Gastrocnemius medialis (tissue), 4 donors: ENCODE data around the gene DDX51. TPM values are rescaled to one million over a fixed set of nuclear protein-coding genes. Genes with fewer than 3 reads are reported as not detected.

Experiments used
- ATAC-seq, 2 donors: fragments of 150-250 bp; one replicate each; pipeline ENCODE4 v1.9.1; 2016
- DNase-seq, 2 donors: peaks; one replicate each; pipeline ENCODE4 v3.0.0-alpha.2; 2019
- H3K27ac ChIP-seq, 4 donors: fragments of 200-600 bp; sonication (generic); 1 replicate in 1 of 4; 2 replicates in 3 of 4; pipeline ENCODE4 v1.5.1; 2016 to 2018; ENCODE audit warnings: mild to moderate bottlenecking in 2 of 4, moderate library complexity in 1 of 4
- H3K27me3 ChIP-seq, 3 donors: fragments of 200-600 bp; sonication (generic) in 2 of 3; 1 replicate in 1 of 3; 2 replicates in 2 of 3; pipeline versions ENCODE4 v1.5.1 to v1.6.0; 2016 to 2019; ENCODE audit warnings: mild to moderate bottlenecking in 1 of 3, moderate library complexity in 1 of 3
- H3K36me3 ChIP-seq, 2 donors: fragments of 200-600 bp; sonication (generic) in 1 of 2; one replicate each; pipeline ENCODE4 v1.5.1; 2017 to 2018
- H3K4me1 ChIP-seq, 2 donors: fragments of 200-600 bp; sonication (generic) in 1 of 2; one replicate each; pipeline ENCODE4 v1.5.1; 2016 to 2017; ENCODE audit warnings: mild to moderate bottlenecking in 2 of 2
- H3K4me3 ChIP-seq, 4 donors: fragments of 200-600 bp; sonication (generic) in 3 of 4; 1 replicate in 1 of 4; 2 replicates in 3 of 4; pipeline ENCODE4 v1.5.1; 2016 to 2019; ENCODE audit warnings: mild to moderate bottlenecking in 2 of 4
- H3K9me3 ChIP-seq, 3 donors: fragments of 200-600 bp; sonication (generic) in 2 of 3; 1 replicate in 1 of 3; 2 replicates in 2 of 3; pipeline ENCODE4 v1.5.1; 2016 to 2019
- POLR2A ChIP-seq, 2 donors: fragments of 450-650 bp; IDR thresholded peaks; one replicate each; pipeline ENCODE4 v1.6.1; 2017; ENCODE audit warnings: antibody characterized with exemption in 2 of 2, mild to moderate bottlenecking in 2 of 2, moderate library complexity in 2 of 2
- in situ Hi-C, 4 donors: fragments of 200-750 bp; cut with MboI; loops; one replicate each; pipeline versions ENCODE4 v1.15.0 to v1.8.0; 2017; ENCODE audit warnings: low sequenced_read_pairs in 4 of 4
- intact Hi-C: fragments of 100-400 bp; cut with DNase I; formaldehyde crosslinking; loops from one replicate; pipeline ENCODE4 v1.15.1; 2023; ENCODE audit warnings: low total_unique reads
- total RNA-seq, 4 donors: library from RNA; depleted of rRNA; stranded (reverse); fragments of >200 nt; gene quantifications; one replicate each; pipeline versions ENCODE4 v1.1.0 to v1.2.3, GENCODE V29; 2016
- TF ChIP-seq, protein P1 (sequence below), 5 experiments: fragments of 450-650 bp in 3 of 5; fragments of 200-600 bp in 2 of 5; sonication (generic) in 2 of 5; IDR thresholded peaks in 4 of 5; conservative IDR thresholded peaks in 1 of 5; 1 replicate in 4 of 5; 2 replicates in 1 of 5; pipeline ENCODE4 v1.5.1; 2016 to 2019; ENCODE audit warnings: antibody characterized with exemption in 5 of 5, mild to moderate bottlenecking in 3 of 5, moderate library complexity in 3 of 5

The DDX51 gene
- total RNA-seq, 4 donors from 2014 or later, result 5.8 to 7.8 (median 6.5) TPM

DNA sequence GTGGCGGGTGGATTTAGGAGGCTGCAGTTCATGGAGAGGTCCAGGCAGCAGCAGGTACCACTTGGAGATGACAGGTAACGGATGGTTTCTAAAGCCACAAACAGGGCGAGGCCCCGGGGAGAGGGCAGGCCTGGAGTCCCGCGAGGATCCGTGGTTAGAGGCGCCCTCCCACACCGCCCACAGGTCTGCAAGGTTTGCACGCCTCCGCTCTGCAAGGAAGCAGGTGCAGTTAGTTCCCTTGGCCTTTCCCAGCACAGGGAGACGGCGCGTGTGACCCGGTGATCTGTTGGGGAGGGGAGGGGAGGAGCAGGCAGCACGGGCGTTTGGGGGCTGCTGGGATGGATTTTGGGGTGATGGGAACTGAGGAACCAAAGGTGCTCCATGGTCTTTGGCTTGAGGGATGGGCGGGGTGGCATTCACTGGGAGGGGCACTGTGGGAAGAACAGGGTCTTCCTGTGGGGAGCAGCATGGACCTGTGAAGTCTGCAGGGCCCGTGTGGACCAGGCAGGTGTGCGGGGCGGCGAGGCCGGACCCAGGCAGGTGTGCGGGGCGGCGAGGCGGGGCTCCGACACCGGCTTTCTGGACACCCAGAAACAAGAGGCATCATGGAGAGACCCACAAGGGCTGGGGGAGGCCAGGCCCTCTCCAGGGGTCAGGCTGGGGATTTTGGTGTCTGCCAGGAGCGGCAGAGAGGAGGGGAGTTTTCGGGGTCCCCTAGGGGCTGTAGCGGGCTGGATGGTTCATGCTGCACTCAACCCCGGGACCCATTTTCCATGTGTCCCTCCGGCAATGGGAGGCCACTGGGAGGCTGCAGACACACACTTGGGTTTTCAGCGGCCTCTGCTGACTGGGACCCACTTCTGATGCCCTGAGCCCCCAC lies 29.3 kb upstream of the DDX51 start:
- no peak for TF ChIP-seq POLR2A (IDR thresholded peaks at IDR 0.05)
- TF ChIP-seq, protein P1, sequence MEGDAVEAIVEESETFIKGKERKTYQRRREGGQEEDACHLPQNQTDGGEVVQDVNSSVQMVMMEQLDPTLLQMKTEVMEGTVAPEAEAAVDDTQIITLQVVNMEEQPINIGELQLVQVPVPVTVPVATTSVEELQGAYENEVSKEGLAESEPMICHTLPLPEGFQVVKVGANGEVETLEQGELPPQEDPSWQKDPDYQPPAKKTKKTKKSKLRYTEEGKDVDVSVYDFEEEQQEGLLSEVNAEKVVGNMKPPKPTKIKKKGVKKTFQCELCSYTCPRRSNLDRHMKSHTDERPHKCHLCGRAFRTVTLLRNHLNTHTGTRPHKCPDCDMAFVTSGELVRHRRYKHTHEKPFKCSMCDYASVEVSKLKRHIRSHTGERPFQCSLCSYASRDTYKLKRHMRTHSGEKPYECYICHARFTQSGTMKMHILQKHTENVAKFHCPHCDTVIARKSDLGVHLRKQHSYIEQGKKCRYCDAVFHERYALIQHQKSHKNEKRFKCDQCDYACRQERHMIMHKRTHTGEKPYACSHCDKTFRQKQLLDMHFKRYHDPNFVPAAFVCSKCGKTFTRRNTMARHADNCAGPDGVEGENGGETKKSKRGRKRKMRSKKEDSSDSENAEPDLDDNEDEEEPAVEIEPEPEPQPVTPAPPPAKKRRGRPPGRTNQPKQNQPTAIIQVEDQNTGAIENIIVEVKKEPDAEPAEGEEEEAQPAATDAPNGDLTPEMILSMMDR (IDR thresholded peaks at IDR 0.05 in 4 of 5, conservative IDR thresholded peaks at IDR 0.05 in 1 of 5), result no peak
- H3K27me3 ChIP-seq, result peaks cover 34 to 44% (median 43%) of the 10 kb centered on the region in 3 donors
- H3K9me3 ChIP-seq, result no peaks in the 10 kb centered on the region
- no peak for DNase-seq
- intact Hi-C loops (no loop called here), in situ Hi-C loops (no loop called here)
- H3K36me3 ChIP-seq, result no peaks in the 10 kb centered on the region
- H3K4me3 ChIP-seq, result no peak overlapping the region
- peaks cover under 1 to 3% of the 10 kb centered on the region in 2 donors for H3K4me1 ChIP-seq
- no peak overlapping the region for H3K27ac ChIP-seq
- ATAC-seq, result no peak

DNA sequence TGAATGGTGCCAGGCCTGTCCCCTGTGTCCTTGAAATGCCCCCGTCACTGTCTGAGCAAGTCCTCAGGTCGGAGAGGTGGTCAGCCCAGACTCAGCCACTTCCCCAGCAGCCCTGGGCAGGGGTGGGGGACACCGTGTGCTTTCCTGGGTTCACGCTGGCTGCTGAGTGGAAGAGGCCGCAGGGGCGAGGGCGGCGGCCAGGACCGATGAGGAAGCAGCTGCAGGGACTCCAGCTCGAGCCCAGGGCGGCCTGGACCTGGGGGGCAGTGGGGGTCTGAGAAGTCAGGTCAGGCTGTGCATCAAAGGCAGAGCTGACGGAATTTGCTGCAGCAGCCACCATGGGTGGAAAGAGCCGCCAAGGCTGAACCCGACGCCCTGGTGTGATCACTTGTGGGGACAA lies 28.5 kb upstream of the DDX51 start:
- H3K36me3 ChIP-seq, result no peaks in the 10 kb centered on the region
- no peaks in the 10 kb centered on the region for H3K4me1 ChIP-seq
- in situ Hi-C loops (no loop called here), intact Hi-C loops (no loop called here)
- no peak overlapping the region for H3K4me3 ChIP-seq
- H3K9me3 ChIP-seq, result no peaks in the 10 kb centered on the region
- DNase-seq (no peak), ATAC-seq (no peak)
- no peak overlapping the region for H3K27ac ChIP-seq
- H3K27me3 ChIP-seq, result peaks cover 34 to 44% (median 43%) of the 10 kb centered on the region in 3 donors
- no peak for TF ChIP-seq POLR2A (IDR thresholded peaks at IDR 0.05)
- TF ChIP-seq, protein P1 (IDR thresholded peaks at IDR 0.05 in 4 of 5, conservative IDR thresholded peaks at IDR 0.05 in 1 of 5), result no peak

DNA sequence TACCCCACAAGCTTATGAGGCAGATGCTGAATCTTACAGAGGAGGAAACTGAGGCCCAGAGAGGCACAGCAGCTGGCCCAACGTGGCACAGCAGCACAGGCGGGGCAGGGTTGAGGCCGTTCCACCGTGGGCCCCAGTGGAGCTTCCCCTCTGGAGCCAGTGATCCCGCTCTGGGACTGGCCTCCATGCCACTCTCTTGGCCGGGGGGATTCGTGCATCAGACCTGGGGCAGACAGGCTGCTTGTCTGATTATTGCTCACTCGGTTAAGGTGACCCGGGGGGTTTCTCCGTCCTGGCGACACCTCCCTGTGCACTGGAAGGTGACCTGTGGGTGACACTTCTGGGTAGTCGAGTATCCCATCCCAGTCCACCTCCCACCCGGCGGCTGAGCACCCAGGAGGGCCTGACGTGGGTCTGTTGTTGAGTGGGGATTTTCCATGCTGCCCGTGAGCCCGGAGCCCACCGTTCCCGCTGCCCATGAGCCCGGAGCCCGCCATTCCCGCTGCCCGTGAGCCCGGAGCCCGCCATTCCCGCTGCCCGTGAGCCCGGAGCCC lies 27.9 kb upstream of the DDX51 start:
- no peak for TF ChIP-seq POLR2A (IDR thresholded peaks at IDR 0.05)
- TF ChIP-seq, protein P1 (IDR thresholded peaks at IDR 0.05 in 4 of 5, conservative IDR thresholded peaks at IDR 0.05 in 1 of 5), result no peak
- Histone ChIP-seq H3K4me3 (no peak overlapping the region), H3K27me3 (peaks cover 28 to 41% (median 40%) of the 10 kb centered on the region in 3 donors), H3K27ac (no peak overlapping the region), H3K36me3 (no peaks in the 10 kb centered on the region), H3K9me3 (no peaks in the 10 kb centered on the region), H3K4me1 (no peaks in the 10 kb centered on the region)
- intact Hi-C loops, result no loop called here
- ATAC-seq, result no peak
- in situ Hi-C loops, result no loop called here
- no peak for DNase-seq

DNA sequence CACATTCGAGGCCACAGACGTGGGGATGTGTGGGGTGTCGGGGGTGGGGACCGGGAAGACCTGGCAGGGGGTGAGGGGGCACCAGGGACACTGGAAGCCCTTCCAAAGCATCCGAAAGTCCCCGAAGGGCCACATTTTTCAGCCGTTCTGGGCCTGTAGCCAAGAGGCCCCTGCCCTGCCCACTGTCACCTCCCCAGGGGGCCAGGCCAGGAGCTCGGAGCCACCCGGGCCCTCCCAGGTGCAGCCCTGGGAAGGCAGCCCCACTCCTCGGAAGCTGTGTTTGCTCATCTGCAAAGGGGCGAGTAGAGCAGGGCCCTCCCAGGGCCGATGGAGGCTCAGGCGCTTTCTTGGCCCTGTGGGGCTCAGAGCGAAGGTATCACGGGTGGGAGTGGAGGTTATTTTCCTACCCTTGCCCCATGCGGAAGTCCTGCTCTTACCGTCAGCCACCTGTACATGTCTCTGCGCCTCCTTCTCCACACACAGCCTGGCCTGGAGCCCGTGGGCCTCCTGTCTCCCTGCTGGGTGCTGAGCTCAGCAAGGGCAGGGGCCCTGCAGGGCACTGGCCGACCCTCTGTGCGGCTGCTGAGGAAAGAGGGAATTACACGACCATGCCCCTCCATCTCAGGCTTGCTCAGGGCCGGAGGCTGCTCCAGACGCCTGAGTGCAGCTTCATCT lies 27.3 kb upstream of the DDX51 start:
- no peak for ATAC-seq
- Histone ChIP-seq H3K27ac (no peak overlapping the region), H3K9me3 (no peaks in the 10 kb centered on the region), H3K36me3 (no peaks in the 10 kb centered on the region), H3K4me1 (no peaks in the 10 kb centered on the region), H3K27me3 (peaks cover 25 to 38% (median 35%) of the 10 kb centered on the region in 3 donors), H3K4me3 (no peak overlapping the region)
- in situ Hi-C loops, result no loop called here
- no peak for DNase-seq
- TF ChIP-seq POLR2A (IDR thresholded peaks at IDR 0.05), result no peak
- TF ChIP-seq, protein P1 (IDR thresholded peaks at IDR 0.05 in 4 of 5, conservative IDR thresholded peaks at IDR 0.05 in 1 of 5), result no peak
- intact Hi-C loops, result no loop called here
